Transverse colon (tissue), 3 donors: ENCODE measurements around the gene RNF144A.

Experiments
- EP300 ChIP-seq: sonication (generic); formaldehyde crosslinking; IDR thresholded peaks from one replicate; pipeline ENCODE4 v1.6.1; 2017; ENCODE audit warnings: antibody characterized with exemption, low read depth
- POLR2A ChIP-seq: fragments of 450-650 bp; IDR thresholded peaks from one replicate; pipeline ENCODE4 v1.6.1; 2016; ENCODE audit warnings: antibody characterized with exemption, mild to moderate bottlenecking, moderate library complexity
- TF ChIP-seq, protein P1 (sequence below), 5 experiments: fragments of 200-600 bp in 3 of 5; fragments of 450-650 bp in 2 of 5; sonication (generic) in 3 of 5; IDR thresholded peaks; 1 replicate in 2 of 5; 2 replicates in 3 of 5; pipeline ENCODE4 v1.5.1; 2016 to 2017; ENCODE audit warnings: antibody characterized with exemption in 5 of 5, inconsistent platforms in 3 of 5, mild to moderate bottlenecking in 2 of 5, moderate library complexity in 1 of 5

DNA sequence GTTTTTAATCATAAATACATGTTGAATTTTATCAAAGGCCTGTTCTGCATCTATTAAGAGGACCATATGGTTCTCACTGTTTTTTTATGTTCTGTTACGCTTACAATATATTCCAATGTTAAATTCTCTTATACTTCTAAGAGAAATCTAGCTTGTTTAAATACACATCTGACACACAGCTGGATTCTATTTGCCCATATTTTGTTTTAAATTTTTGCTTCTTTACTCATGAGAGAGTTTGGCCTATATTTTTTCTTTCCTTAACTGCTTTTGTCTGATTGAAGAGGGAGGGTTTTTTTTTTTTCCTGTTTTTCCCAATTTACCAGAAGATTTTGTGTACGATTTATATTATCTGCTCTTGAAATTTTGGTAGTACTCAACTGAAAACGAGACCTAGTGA is 34.9 kb downstream of the RNF144A start:
- TF ChIP-seq EP300 (no peak), POLR2A (no peak)
- TF ChIP-seq, protein P1, sequence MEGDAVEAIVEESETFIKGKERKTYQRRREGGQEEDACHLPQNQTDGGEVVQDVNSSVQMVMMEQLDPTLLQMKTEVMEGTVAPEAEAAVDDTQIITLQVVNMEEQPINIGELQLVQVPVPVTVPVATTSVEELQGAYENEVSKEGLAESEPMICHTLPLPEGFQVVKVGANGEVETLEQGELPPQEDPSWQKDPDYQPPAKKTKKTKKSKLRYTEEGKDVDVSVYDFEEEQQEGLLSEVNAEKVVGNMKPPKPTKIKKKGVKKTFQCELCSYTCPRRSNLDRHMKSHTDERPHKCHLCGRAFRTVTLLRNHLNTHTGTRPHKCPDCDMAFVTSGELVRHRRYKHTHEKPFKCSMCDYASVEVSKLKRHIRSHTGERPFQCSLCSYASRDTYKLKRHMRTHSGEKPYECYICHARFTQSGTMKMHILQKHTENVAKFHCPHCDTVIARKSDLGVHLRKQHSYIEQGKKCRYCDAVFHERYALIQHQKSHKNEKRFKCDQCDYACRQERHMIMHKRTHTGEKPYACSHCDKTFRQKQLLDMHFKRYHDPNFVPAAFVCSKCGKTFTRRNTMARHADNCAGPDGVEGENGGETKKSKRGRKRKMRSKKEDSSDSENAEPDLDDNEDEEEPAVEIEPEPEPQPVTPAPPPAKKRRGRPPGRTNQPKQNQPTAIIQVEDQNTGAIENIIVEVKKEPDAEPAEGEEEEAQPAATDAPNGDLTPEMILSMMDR (IDR thresholded peaks at IDR 0.05), result no peak
